Left colon (tissue), 2 donors: ENCODE data around the gene MEX3D. TPM values are rescaled to one million over a fixed set of nuclear protein-coding genes. Genes with fewer than 3 reads are reported as not detected.
"Not testable (repeated sequence)": the region's sequence is repeated elsewhere in the genome, so short reads cannot be mapped to it uniquely, and the experiment has no call there.

Experiments used
- ATAC-seq: fragments of 200-7000 bp; cut with Tn5 transposase; one replicate; pipeline ENCODE4 v1.9.1; 2020; ENCODE audit warnings: mild to moderate bottlenecking, moderate library complexity
- DNase-seq, 2 donors: peaks; one replicate each; pipeline ENCODE4 v3.0.0-alpha.2; 2020
- intact Hi-C, 2 donors: fragments of 100-400 bp; cut with DNase I in 1 of 2; cut with micrococcal nuclease in 1 of 2; formaldehyde crosslinking; loops; one replicate each; pipeline versions ENCODE4 v1.11.2 to v1.14.0; 2022; cut with DNase I, micrococcal nuclease
- total RNA-seq, 2 donors: library from RNA; stranded (reverse); fragmentation: NEBNext Ultra II Directional; extraction: Animal tissue kit (Norgen Biotek cat#: 25700); gene quantifications; one replicate each; pipeline ENCODE4 v1.2.1, GENCODE V29; 2021
- donor health status: DM: no; HTN: no; CAD: no.
- donor health status: DM: yes; HTN: yes; CAD: no.

Gene MEX3D
- total RNA-seq, 2 donors from 2014 or later: 22.3 to 24.8 TPM

DNA sequence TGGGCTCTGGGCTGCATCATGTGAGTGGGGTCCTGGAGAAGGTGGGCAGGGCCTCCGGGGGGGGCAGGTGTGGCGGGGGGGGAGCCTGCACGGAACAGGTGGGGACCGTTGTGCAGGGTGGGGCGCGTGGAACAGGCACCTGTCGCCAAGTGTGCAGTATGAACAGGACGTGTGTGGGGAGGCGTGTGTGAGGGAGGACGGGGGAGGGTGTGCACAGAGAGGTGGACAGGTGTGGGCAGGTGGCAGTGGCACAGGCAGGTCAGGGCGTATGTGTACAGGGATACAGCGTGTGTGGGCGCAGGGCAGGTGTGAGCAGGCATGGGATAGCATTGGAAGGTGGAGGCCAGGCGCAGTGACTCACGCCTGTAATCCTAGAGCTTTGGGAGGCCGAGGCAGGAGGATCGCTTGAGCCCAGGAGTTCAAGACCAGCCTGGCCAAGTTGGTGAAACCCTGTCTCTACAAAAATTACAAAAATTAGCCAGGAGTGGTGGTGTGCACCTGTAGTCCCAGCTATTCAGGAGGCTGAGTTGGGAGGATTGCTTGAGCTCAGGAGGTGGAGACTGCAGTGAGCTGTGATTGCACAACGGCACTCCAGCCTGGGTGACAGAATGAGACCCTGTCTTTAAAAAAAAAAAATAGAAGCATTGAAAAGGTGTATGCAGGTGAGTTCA lies 41.0 kb downstream of the MEX3D start:
- DNase-seq: no peak
- intact Hi-C loops: no loop called here
- ATAC-seq: no peak

DNA sequence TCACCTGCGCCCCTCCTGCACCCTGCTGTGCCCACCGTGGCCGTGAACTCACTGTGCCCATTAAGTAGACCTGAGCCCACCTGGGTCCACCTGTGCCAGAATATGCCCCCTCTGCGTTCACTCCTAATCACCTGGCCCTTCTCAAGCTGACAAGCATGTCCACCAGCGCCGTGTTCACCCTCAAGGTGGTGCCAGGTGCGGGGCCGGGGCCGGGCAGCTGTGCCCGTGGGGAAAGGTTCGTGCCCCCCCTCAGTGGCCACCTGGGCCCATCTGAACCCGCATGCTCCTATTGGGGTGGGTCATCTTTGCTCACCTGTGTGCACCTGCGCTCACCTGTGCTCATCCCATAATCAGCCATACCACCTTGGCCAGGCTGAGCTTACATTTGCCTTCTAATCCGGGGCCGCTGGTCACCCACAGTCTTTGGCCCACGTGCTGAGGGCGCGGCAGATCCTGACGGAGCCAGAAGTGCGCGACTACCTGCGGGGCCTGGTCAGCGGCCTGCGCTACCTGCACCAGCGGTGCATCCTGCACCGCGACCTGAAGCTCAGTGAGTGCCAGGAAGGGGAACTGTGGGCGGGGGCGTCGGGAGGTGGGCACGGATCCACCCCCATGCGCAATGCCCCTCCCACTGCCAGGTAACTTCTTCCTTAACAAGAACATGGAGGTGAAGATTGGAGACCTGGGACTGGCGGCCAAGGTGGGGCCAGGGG lies 41.9 kb downstream of the MEX3D start:
- no peak for DNase-seq
- ATAC-seq: no peak
- intact Hi-C loops: no loop called here

DNA sequence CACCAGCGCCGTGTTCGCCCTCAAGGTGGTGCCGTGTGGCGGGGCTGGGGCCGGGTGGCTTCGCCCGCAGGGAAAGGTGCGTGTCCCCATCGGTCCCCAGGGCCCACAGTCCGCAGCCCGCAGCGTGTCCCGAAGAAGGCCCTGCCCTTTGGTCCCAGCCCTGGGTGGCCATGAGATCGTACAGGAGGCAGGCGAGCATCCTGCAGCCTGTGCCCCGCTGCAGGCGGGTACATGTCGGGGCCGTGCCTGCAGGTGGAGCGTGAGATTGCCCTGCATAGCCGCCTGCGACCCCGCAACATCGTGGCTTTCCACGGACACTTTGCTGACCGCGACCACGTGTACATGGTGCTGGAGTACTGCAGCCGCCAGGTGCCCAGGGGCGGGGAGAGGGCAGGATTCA lies 42.8 kb downstream of the MEX3D start:
- intact Hi-C loops: no loop called here
- DNase-seq (no peak), ATAC-seq (no peak)

DNA sequence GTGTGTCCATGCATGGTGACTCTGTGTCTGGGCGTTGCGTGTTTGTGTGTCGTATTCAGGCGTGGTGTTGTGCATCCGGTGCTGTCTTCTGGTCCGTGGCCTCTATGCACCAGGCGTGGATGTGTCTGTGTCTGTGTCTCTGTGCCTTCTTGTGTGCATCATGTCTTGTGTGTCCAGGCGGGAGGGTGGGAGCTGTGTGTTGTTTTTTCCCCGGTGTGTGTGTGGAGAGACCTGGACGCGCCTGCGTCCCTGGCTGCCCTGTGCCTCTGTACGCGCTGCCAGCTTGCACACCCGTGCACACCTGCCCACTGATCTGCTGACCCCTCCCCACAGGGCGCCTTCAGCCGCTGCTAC lies 43.2 kb downstream of the MEX3D start:
- ATAC-seq (no peak), DNase-seq (no peak)
- intact Hi-C loops: no loop called here

DNA sequence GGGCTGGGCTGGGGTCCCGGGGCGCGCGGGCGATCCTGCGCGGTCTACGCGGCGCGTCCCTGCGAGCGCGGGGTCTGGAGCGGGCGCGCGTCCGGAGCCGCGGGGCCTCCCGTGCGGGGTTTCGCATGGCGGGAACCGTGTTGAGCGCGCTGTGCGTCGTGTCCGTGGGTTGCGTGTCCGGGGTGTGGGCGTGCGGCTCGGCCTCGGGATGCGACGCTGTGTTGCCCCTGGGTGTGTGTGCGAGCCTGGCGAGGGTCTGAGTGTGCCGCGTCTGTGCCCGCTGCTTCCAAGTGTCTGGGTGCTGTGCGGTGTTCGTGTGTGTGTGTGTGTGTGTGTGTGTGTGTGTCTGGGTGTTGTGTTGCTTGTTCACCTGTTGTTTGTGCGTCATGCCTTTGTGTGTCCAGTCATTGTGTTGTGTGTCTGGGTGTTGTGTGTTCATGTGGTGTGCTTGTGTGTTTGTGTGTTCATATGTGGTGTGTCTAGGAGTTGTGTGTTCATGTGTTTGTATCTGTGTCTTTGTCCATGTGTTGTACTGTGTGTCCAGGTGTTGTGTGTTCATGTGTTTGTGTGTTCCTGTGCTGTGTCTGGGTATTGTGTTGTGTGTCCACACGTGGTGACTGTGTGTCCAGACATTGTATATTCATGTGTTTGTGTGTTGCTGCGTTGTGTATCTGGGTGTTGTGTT lies 43.7 kb downstream of the MEX3D start:
- no peak for ATAC-seq
- intact Hi-C loops: no loop called here
- DNase-seq: no peak

DNA sequence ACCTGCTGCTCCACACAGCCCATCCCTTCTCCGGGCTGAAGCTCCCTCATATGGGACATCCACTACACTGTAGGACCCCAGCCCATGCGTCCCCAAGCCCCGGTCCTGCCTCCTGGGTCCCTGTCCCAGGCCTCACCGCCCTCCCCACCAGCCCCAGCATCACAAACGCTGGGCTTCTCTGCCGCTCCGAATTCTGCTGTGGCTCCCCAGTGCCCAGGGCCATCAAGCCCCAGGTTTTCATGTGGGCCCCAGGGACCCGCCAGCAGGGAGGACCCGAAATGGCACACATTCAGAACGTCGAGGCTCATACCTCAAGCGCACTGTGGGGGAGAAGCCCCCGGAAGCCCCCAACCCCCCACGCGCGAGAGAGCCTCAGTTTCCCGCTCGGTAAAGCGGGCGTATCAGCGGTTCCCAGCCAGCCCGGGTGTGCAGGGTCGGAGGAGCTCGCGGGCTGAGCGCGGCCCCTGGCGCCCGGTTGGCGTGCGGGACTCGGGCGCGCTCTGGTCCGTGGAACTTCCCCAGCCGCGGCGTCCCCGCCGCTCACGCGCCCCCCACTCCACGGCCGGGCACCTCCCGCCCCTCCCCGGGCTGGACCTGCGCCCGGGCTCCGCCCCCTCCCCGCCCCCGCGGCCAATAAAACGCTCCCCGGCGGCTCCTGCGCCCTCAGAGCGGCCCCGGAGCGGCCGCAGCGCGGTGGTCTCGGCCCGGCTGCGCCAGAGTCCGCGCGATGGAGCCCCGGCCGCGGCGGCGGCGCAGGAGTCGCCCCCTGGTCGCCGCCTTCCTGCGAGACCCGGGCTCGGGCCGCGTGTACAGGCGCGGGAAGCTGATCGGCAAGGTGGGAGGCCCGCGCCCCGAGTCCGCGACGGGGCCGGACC lies 44.5 kb downstream of the MEX3D start, which contains the start of gene PLK5:
Gene PLK5 (plus strand): TSS at position 666 of the 875 bp plus-strand sequence. CDS start 2,920 bp downstream, outside the sequence.
- intact Hi-C loops: no loop called here
- ATAC-seq: no peak
- DNase-seq: no peak

DNA sequence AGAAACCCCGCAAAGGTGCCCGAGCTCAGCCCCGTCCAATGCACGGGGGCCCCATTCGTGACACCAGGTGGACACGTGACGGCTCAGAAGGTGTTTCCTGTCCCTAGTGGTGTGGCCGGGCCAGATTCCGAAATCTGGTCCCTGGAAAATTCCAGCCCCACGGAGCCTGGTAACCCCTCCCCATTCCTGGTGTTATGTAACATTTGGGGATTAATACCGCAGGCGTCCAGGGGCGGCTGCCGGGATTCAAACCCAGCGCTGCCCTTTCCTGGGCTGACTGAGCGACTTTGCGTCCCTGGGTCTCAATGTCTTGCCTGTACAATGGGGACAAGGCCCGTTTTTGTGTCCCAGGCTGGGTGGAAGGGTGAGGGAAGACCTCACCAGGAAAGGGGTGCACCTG lies 45.3 kb downstream of the MEX3D start:
- ATAC-seq: no peak

DNA sequence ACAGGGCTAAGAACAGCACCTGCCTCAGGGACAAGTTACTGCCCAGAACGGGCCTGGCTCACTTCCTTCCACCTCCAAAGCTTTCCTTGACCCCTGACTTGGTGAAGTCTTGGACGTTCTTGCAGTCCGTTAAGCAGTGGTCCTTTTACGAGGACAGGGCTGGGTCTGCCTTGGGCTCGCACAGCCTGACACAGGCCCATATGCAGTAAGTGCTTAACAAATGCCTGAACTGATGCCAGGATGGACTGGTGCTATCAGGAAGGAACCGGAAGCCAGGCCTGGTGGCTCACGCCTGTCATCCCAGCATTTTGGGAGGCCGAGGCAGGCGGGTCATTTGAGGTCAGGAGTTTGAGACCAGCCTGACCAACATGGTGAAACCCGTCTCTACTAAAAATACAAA lies 46.1 kb downstream of the MEX3D start:
- intact Hi-C loops: no loop called here
- DNase-seq (no peak), ATAC-seq (no peak)

More for the DNA sequence above, 45.3 kb downstream of the MEX3D start:
- no peak for DNase-seq
- intact Hi-C loops: no loop called here

DNA sequence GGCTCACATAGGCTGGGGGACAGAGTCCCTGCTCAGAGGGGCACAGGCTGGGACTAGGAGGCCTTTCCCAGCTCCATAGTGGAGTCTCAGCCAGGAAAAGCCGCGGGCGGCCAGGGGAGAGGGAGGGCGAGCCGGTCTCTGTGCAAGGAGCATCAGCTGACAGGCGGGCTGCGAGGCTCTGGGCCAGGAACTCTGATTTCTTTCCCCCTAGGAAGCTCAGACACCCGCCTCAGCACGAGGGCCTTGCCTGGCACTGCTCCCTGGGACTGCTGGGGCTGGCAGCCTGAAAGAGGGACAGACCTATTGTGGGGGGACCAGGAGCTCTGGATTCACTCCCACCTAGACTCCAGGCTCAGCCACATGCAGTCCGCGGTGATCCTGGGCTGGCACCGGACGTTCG lies 46.5 kb downstream of the MEX3D start:
- intact Hi-C loops: no loop called here
- DNase-seq (no peak), ATAC-seq (no peak)

DNA sequence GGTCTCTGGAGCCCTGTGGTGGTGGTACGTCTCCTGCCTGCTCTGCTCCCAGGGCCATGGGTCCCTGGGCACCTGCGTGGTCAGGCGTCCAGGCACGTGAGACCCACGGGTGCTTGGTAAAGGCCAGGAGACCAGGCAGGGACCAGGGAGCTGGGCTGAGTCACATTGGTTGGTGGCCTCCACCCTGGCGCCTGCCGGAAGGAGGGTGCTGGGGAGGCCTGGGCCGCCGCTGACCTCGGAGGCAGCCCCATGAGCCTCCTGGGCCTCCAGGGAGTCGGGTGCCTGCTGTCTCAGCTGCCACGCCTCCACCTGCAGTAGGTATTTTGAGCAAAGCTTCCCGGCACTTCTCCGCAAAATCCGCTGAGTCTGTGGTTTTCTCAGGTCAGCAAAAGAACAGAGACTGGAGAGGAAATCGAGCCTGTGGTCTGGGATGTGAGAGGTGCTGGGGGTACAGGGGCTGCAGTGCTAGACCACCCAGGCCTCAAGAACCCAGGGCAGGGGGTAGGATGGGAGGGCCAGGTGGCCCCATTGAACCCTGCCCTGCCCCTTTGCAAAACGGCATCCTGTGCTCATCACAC lies 47.8 kb downstream of the MEX3D start:
- DNase-seq (no peak), ATAC-seq (no peak)
- intact Hi-C loops: no loop called here

DNA sequence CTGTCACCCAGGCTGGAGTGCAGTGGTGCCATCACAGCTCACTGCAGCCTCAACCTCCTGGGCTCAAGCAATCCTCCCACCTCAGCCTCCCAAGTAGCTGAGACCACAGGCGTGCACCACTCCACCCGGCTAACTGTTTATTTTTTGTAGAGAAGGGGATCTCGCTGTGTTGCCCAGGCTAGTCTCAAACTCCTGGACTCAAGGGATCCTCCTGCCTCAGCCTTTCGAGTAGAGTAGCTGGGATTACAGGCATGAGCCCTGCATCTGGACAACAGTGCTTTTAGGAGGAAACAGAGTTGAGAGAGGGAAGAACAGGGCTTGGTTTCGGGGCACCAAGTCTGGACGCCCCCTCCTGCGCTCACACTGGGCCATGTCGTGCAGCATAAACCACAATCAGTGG lies 48.3 kb downstream of the MEX3D start:
- DNase-seq, ATAC-seq, intact Hi-C loops: not testable (repeated sequence)

DNA sequence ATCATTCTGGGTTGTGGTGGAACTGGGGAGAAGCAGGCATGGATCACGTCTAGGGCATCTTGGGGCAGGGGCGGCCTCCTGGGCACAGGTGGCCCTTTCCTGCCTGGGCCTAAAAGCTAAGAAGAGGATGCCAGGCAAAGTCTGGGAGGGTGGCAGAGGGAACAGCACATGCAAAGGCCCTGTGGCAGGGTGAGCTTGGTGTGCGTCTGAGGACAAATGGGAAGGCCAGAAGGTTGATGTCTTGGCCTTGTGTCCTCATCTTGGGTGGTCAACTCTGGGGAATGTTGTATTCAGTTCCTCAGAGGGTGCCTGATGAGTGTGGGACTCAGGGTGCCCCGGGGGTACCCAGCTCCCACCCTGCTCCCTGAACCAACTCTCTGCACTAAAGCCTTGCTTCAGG lies 49.7 kb downstream of the MEX3D start:
- ATAC-seq: no peak
- intact Hi-C loops: no loop called here

DNA sequence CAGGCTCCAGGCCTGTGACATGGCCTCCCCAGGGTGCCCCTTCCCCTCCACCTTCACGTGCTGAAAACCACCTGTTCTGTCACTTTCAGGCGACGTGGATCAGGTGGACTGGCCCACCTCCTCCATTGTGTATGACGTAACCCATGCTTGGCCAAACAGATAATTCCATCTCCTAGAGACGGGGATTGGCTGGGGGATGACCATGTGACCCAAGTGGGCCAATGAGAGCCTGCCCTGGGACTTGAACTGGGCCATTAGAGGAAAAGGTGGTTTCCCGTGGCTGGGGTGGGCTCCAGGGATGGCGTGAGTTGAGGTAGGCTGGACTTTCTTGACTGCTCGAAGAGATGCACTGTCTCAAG lies 51.8 kb downstream of the MEX3D start:
- intact Hi-C loops: no loop called here
- DNase-seq: no peak
- no peak for ATAC-seq

More for the DNA sequence above, 49.7 kb downstream of the MEX3D start:
- DNase-seq: no peak

DNA sequence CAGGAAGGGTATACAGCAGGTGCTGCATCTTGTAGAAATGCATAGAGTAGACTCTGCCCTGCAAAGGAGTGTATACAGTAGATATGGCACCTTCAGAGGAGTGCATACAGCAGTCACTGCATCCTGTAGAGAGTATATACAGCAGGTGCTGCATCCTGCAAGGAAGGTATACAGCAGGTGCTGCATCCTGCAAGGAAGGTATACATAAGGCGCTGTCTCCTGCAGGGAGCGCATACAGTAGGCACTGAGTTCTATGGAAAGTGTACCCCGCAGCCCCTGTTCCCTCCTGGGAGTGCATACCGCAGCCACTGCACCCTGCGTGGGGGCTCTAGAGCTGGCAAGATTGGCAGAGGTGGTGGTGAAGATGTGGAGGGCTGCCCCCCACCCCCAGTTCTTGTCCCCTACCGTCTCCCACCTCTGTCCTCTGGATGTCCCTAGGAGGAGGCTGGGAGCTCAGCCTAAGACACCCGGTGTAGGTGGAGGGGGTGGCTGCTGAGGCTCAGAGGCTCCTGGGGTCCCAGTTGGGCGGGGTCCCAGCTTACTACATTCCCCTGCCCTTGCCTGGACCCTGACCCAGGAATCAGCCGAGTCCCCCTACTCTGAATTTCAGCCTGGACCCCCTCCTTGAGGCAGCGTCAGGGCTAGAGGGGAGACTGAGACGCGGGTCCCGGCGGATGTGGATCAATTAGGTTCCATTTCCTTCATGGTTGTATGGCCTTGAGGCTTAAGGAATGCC lies 53.0 kb downstream of the MEX3D start:
- intact Hi-C loops: no loop called here
- ATAC-seq: no peak
- no peak for DNase-seq

DNA sequence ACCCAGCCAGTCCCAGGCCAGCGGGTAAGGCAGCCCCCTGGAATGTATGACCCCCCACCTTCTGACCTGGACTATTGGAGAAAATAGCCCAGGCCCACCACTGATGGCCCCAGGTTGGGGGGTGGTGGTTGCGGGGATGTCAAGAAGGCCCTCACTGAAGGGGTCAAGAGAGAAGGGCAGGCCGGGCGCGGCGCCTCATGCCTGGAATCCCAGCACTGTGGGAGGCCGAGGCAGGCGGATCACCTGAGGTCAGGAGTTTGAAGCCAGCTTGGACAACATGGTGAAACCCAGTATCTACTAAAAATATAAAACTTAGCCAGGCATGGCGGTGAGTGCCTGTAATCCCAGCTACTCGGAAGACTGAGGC lies 53.8 kb downstream of the MEX3D start:
- intact Hi-C loops: no loop called here
- DNase-seq: no peak
- no peak for ATAC-seq

DNA sequence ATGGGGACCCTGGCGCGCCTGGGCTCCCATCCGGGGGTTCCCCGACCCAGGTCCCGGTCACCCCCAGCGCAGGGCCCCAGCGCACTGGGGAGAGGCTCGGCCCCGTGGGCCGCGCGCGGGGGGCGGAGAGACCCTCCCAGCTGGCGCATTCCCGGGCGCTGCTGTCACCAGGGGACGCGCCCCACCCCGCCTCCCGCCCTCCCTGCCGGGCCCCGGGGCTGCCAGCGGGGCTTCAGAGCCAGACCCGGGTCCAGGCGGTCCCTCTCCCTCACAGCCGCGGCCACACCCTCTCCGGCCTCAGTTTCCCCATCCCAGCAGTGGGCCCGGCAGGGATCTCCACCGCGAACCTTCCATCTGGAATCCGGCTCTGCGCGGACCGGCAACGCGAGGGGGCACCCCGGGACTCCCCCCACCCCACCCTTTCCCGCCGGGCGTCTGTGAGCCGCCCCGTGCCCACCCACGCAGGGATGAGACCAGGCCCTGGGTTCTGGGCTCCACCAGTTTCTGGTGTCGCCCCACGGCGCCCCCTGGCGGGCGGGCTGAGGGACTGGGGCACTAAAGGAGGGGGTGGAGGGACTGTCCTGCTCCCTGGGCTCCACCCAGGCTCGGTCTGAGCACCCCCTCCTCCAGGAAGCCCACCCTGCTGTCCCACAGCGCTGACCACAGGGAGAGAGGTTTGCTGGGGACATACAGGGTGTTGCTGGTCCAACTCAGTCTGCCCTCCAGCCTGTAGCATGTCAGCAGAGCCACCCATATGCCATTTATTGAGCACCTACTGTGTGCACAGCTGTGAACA lies 54.4 kb downstream of the MEX3D start:
- DNase-seq (peak; percentile 47 to 58), ATAC-seq (peak; percentile 71)
- intact Hi-C loops: no loop called here

DNA sequence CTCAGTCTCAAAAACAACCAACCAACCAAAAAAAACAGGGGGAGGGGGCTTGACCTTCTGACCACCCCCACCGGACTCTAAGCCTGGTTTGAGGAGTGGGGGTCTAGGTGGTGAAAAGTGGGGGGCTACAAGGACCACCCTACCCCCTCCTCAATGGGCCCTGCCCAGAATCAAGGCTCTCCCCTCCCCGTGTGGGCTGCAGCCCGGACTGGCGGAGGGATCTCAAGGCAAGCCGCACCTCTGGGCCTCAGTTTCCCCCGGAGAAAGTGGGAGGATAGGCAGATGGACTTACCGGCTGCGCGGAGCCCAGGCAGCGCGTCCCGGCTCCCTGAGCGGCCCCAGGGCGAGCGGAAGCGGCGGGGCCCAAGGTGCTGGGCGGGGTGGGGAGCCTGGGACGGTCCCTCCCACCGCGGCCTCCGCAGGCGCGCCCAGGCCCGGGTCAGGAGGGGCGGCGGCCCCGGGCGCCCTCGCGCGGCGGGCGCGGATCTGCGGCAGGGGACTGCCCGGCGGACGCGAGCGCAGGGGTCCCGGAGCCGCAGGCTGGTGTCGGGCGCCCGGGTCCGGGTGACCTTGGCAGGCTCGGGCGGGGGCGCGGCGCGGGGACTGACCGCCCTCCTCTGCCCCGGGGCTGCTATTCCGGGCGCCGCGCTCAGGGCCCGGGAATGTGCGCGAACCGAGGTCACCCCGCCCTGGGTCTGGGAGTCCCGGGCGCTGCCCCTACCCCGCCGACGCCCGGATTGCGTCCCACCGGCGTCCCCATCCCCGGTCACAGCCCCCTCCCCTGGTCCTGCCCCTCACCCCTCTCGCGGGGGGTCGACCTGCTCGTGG lies 55.2 kb downstream of the MEX3D start, which contains the start of gene ADAMTSL5:
Gene ADAMTSL5 (minus strand): TSS at position 349 of the 828 bp plus-strand sequence. CDS start 2,076 bp downstream, outside the sequence.
- DNase-seq (peak; percentile 58 to 81), ATAC-seq (peak; percentile 75)
- intact Hi-C loops: no loop called here
